Astrocyte of the hippocampus (primary cell): Measurements from ENCODE around the gene EXOC2.
A peak's percentile ranks its signal among the peaks of the same experiment; 100 is the strongest.
"Not testable (repeated sequence)": the region's sequence is repeated elsewhere in the genome, so short reads cannot be mapped to it uniquely, and the experiment has no call there.

Experiments
- DNase-seq: peaks from one replicate; pipeline ENCODE4 v3.0.0; 2011; ENCODE audit warnings: low read depth, low spot score

EXOC2 gene

GRCh38 chr6:583635-584034 lies 109.3 kb downstream of the EXOC2 start:
- DNase-seq = no peak

GRCh38 chr6:583116-583515 lies 109.8 kb downstream of the EXOC2 start:
- no peak for DNase-seq

- peak; percentile 74 for DNase-seq
Measured at GRCh38 chr6:582370-582769, 110.6 kb downstream of the EXOC2 start.

DNA sequence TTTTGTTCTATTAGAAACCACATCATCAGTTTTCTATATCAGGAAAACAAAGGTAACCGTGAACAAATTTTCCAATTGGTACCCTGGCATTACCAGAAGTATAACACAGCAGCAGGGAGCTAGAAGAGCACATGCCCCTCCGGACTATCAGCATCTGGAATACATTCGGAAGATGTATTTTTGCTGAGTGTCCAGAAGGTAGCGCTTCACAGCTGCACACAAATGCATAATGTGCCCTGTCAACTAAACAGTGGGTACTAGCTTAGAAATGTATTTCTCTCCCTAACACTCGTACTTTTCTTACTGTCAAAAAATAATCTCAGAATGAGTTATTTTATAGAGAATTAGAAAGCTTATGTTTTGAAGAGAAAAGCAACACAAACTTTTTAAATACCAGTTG lies 113.6 kb downstream of the EXOC2 start:
- DNase-seq = no peak

- no peak for DNase-seq
Measured at GRCh38 chr6:572596-573265, 120.2 kb downstream of the EXOC2 start.

DNA sequence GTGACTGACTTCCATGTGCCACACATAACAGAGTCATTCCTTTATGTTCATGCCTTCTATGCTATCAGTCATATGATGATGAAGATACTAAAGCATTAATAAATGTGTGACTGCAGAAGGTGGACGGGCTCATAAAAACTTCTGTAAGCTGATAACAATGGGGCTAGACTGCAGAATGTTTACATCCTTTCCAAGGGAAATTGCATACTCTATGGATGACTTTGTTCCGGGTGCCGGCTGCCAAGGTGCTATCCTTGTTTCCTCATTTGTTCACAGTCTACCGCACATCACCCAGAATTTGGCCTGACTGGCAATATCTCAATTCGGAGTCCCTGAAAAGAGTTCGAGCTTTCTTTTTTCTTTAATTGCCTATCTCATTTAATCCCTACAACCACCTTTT lies 121.0 kb downstream of the EXOC2 start:
- no peak for DNase-seq

DNA sequence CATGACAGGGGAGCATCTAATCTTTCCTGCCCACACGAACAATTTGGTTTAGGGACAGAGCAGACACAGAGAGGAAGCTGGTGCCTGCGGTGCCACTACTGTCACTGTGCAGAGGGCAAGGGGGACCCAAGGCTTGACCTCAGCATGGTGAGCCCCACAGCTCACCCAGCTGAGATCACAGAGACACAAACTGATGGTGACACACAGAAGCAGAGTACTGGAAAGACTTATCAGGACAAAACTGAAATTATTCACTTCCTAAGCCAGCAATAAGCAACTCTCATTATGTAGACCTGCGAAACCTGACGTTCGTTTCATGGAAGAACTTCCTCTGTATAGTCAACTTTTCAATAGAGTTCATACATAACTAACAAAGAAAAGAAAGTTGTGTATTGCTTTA lies 122.1 kb downstream of the EXOC2 start:
- DNase-seq = no peak

- no peak for DNase-seq
Measured at GRCh38 chr6:568954-569523, 123.9 kb downstream of the EXOC2 start.

DNA sequence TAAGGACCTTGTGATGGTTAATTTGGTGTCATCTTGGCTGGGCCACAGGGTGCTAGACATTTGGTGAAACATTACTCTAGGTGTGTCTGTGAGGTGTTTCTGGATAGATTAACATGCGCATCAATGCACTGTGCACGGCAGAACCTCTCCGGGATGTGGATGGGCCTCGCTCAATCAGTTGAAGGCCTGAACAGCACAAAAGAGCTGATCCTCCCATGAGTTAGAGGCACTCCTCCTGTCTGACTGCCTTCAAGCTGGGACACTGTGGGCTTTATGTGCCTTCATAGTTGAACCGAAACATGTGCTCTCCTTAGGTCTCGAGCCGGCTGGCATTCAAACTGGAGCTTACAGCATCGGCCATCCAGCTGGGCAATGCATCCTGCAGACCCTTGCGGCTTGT lies 124.9 kb downstream of the EXOC2 start:
- DNase-seq = no peak

DNA sequence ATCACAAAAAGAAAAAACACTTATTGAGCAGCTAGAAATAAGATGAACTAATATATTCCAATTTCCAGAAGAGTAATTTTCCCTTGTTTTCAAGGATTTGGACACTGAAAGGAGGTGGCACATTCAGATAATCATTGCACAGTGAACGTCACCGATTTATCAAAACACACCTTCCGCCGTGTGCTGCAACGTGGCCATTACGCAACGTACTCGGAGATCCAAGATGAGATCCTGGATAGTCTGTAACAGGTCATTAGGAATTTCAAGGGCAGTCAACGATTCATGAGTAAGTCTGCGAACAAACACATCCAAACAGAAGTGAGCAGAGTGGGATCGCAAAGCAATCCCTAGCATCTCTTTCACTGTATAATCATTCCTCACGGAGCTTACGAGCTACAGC lies 129.1 kb downstream of the EXOC2 start:
- DNase-seq = no peak

- peak; percentile 33 for DNase-seq
Measured at GRCh38 chr6:562052-562676, 130.8 kb downstream of the EXOC2 start.

GRCh38 chr6:561335-561734 lies 131.6 kb downstream of the EXOC2 start:
- not testable (repeated sequence) for DNase-seq

GRCh38 chr6:558959-559358 lies 134.0 kb downstream of the EXOC2 start:
- no peak for DNase-seq

- DNase-seq = no peak
Measured at GRCh38 chr6:558089-558488, 134.8 kb downstream of the EXOC2 start.

- DNase-seq = no peak
Measured at GRCh38 chr6:551829-552350, 141.0 kb downstream of the EXOC2 start.

- DNase-seq = peak; percentile 29
Measured at GRCh38 chr6:551405-551804, 141.5 kb downstream of the EXOC2 start.

- DNase-seq = no peak
Measured at GRCh38 chr6:549906-550305, 143.0 kb downstream of the EXOC2 start.

GRCh38 chr6:548517-548916 lies 144.4 kb downstream of the EXOC2 start:
- DNase-seq = no peak

- no peak for DNase-seq
Measured at GRCh38 chr6:548091-548490, 144.8 kb downstream of the EXOC2 start.

- DNase-seq = no peak
Measured at GRCh38 chr6:540490-540889, 152.4 kb downstream of the EXOC2 start.

DNA sequence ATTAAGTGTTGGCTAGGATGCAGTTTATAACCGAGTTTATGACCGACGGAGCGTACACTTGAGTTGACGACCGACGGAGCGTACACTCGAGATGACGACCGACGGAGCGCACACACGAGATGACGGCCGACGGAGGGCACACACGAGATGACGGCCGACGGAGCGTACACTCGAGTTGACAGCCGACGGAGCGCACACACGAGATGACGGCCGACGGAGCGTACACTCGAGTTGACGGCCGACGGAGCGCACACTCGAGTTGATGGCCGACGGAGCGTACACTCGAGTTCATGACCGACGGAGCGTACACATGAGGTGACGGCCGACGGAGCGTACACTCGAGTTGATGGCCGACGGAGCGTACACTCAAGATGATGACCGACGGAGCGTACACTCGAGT lies 155.8 kb downstream of the EXOC2 start:
- DNase-seq = no peak

DNA sequence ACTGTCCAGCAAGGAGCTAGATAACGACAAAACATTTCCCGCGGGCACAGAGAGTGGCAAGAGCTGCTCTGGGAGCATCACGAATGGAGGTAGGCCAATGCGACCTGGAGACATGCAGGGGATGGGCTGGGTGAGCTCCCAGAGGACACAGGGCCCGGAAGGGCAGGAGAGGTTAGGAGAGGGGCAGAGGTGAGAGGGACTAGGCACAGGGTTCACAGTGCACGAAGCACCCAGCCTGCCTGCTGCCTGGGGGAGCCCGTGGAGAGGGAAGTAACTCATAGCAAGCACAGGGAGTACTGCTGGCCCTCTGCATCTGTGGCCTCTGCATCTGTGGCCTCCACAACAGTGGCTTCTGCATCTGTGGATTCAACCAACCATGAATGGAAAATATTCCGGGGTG lies 162.5 kb downstream of the EXOC2 start:
- DNase-seq = no peak

DNA sequence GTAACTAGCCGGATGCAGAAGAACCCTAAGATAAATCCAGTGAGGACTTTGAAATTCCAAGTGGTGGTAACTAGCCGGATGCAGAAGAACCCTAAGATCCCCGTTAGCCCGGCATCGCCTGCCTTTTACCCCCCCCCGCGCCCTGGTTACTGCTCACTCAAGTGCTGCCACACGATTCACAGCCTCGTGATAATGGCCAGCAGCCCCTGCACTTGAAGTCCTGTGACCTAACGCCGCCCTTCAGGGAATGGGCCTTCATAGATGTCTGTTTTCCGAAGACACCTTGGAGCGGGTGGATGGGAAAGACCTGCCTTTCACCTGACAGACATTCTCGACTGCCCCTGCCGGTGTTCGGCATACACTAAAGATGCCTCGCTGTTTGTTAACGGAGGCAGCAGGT lies 163.9 kb downstream of the EXOC2 start:
- DNase-seq = no peak
